ENCODE results near the gene FTCDNL1.

The FTCDNL1 gene

DNA sequence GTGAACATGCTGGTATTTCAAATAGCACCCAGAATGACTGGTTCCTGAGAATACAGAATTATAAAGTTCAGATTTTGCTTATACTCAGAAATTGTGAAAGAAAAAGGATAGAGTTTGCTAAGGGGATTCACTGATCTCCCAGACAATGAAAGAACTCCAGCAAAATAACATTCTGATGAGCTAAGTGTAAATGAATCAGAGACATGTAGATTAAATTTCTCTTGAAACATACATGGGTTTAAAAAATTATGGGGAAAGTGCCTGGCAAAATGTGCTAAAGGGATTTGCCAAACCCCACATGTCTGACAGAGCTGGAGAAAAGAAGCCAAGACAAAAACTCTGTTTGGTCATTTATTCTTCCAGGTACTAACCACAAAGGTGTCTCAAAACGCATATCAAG is 116.3 kb downstream of the FTCDNL1 start:
- TF ChIP-seq, protein P1, sequence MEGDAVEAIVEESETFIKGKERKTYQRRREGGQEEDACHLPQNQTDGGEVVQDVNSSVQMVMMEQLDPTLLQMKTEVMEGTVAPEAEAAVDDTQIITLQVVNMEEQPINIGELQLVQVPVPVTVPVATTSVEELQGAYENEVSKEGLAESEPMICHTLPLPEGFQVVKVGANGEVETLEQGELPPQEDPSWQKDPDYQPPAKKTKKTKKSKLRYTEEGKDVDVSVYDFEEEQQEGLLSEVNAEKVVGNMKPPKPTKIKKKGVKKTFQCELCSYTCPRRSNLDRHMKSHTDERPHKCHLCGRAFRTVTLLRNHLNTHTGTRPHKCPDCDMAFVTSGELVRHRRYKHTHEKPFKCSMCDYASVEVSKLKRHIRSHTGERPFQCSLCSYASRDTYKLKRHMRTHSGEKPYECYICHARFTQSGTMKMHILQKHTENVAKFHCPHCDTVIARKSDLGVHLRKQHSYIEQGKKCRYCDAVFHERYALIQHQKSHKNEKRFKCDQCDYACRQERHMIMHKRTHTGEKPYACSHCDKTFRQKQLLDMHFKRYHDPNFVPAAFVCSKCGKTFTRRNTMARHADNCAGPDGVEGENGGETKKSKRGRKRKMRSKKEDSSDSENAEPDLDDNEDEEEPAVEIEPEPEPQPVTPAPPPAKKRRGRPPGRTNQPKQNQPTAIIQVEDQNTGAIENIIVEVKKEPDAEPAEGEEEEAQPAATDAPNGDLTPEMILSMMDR (IDR thresholded peaks at IDR 0.05; ENCODE audit: borderline replicate concordance, control extremely low read depth, extremely low read depth, insufficient read depth, missing control alignments) = no peak
- no peak for DNase-seq (ENCODE audit: low spot score)
- in situ Hi-C loops (cut with MboI; ENCODE audit: low sequenced_read_pairs, unreplicated experiment) = loop anchor here (25.0 kb wide), 2 partner anchors 247 to 1422 kb away; no protein-coding TSS in a partner anchor

DNA sequence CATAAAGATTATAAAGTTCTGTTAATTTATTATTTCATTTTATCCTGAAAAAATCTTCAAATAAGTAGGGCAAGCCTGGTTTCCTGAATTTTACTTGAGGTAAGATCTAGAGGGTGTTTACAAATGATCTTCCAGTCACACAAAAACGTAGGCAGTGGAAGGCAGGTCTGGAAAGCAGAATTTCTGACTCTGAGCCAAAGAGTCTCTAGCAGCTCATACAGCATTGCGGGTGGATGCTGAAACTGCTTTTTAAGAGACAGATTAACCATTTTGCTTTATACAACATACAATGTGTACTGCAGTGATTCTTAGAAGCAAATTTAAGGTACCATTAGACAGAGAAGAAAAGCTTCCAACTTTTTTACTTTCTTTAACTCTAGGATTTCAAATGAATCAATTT is 117.0 kb downstream of the FTCDNL1 start:
- in situ Hi-C loops (cut with MboI; ENCODE audit: low sequenced_read_pairs, unreplicated experiment) = loop anchor here (25.0 kb wide), 2 partner anchors 247 to 1422 kb away; no protein-coding TSS in a partner anchor
- TF ChIP-seq, protein P1 (IDR thresholded peaks at IDR 0.05; ENCODE audit: borderline replicate concordance, control extremely low read depth, extremely low read depth, insufficient read depth, missing control alignments) = no peak
- DNase-seq (ENCODE audit: low spot score) = no peak

DNA sequence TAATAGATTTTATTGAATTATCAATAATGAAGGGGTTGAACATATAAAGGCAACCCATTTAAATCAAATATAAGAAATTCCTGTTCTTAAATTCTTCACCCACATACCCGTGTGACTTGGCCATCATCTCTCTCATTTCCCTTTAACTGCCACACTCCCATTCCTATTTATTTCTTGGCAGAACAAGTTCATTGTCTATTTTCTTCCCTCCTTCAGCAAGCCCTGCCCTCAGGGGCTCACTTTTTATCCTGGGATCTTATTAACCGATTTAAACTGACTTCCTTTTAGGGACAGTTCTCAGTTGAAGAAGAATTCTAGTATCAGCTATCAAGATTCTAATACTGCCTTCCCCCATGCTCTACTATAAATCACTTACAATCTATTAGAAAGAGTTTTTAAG is 123.2 kb downstream of the FTCDNL1 start:
- TF ChIP-seq, protein P1 (IDR thresholded peaks at IDR 0.05; ENCODE audit: borderline replicate concordance, control extremely low read depth, extremely low read depth, insufficient read depth, missing control alignments) = no peak
- in situ Hi-C loops (cut with MboI; ENCODE audit: low sequenced_read_pairs, unreplicated experiment) = loop anchor here (25.0 kb wide), 2 partner anchors 240 to 1416 kb away; no protein-coding TSS in a partner anchor
- no peak for DNase-seq (ENCODE audit: low spot score)

DNA sequence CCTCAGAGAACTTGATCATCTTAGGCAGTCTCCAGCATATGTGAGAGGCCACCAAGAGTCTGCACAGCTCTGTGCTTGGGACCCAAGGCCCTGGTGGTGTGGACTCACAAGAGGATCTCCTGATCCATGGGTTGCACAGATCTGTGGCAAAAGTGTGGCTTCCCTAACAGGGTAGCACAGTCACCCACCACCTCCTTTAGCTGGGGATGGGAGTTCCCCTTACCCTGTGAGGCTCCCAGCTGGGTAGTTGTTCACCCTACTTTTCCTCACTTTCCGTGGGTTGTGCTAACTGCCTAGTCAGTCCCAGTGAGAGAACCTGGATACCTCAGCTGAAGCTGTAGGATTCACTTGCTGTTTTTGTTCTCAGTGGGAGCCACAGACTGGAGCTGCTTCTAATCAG is 123.7 kb downstream of the FTCDNL1 start:
- in situ Hi-C loops (cut with MboI; ENCODE audit: low sequenced_read_pairs, unreplicated experiment) = loop anchor here (25.0 kb wide), 2 partner anchors 240 to 1415 kb away; no protein-coding TSS in a partner anchor
- no peak for DNase-seq (ENCODE audit: low spot score)
- TF ChIP-seq, protein P1 (IDR thresholded peaks at IDR 0.05; ENCODE audit: borderline replicate concordance, control extremely low read depth, extremely low read depth, insufficient read depth, missing control alignments) = no peak

GRCh38 chr2:199718074-199718473 is 132.9 kb downstream of the FTCDNL1 start:
- DNase-seq (ENCODE audit: low spot score) = no peak

GRCh38 chr2:199717587-199717907 is 133.4 kb downstream of the FTCDNL1 start:
- no peak for DNase-seq (ENCODE audit: low spot score)
- TF ChIP-seq, protein P1 (IDR thresholded peaks at IDR 0.05; ENCODE audit: borderline replicate concordance, control extremely low read depth, extremely low read depth, insufficient read depth, missing control alignments) = no peak
- in situ Hi-C loops (cut with MboI; ENCODE audit: low sequenced_read_pairs, unreplicated experiment) = no loop called here

More at GRCh38 chr2:199718074-199718473, 132.9 kb downstream of the FTCDNL1 start:
- TF ChIP-seq, protein P1 (IDR thresholded peaks at IDR 0.05; ENCODE audit: borderline replicate concordance, control extremely low read depth, extremely low read depth, insufficient read depth, missing control alignments) = no peak
- in situ Hi-C loops (cut with MboI; ENCODE audit: low sequenced_read_pairs, unreplicated experiment) = no loop called here
